Fibroblast of lung (primary cell): ENCODE data around the gene NUDT5. TPM values are rescaled to one million over a fixed set of nuclear protein-coding genes. Genes with fewer than 3 reads are reported as not detected.

Experiments used
- DNase-seq, 2 donors: peaks; one replicate each; pipeline versions ENCODE4 v3.0.0 to v3.0.0-alpha.2; 2010; ENCODE audit warnings: low read depth in 2 of 2
- H2AFZ ChIP-seq: 2 replicates; pipeline ENCODE4 v1.5.1; 2012; ENCODE audit warnings: low read length, control low read depth, inconsistent platforms
- H3K27ac ChIP-seq: 2 replicates; pipeline ENCODE4 v1.5.1; 2011; ENCODE audit warnings: low read length, control low read depth; ENCODE audit not compliant: insufficient read depth
- H3K27me3 ChIP-seq: 2 replicates; pipeline ENCODE4 v1.5.1; 2011; ENCODE audit warnings: mild to moderate bottlenecking, low read length; ENCODE audit not compliant: control insufficient read depth, insufficient read depth
- H3K36me3 ChIP-seq: 2 replicates; pipeline ENCODE4 v1.5.1; 2011; ENCODE audit warnings: low read length; ENCODE audit not compliant: control insufficient read depth, insufficient read depth
- H3K4me1 ChIP-seq: 2 replicates; pipeline ENCODE4 v1.5.1; 2011; ENCODE audit warnings: low read length; ENCODE audit not compliant: control insufficient read depth, insufficient read depth; ENCODE audit errors: extremely low read depth
- H3K4me2 ChIP-seq: 2 replicates; pipeline ENCODE4 v1.5.1; 2011; ENCODE audit warnings: low read length, control low read depth; ENCODE audit not compliant: insufficient read depth; ENCODE audit errors: extremely low read depth
- H3K4me3 ChIP-seq, 4 experiments: fragments of 200-600 bp in 1 of 4; sonication (generic) in 1 of 4; replicated peaks in 1 of 4; 2 replicates each; pipeline ENCODE4 v1.5.1; 2011 to 2016; ENCODE audit warnings: low read length in 4 of 4, low read depth in 3 of 4, mild to moderate bottlenecking in 3 of 4, control low read depth in 2 of 4, inconsistent platforms in 1 of 4, mixed read lengths in 1 of 4; ENCODE audit not compliant: insufficient read depth in 1 of 4; ENCODE audit errors: control extremely low read depth in 1 of 4
- H3K79me2 ChIP-seq: 2 replicates; pipeline ENCODE4 v1.5.1; 2012; ENCODE audit warnings: mild to moderate bottlenecking, low read length, inconsistent platforms; ENCODE audit not compliant: control insufficient read depth, insufficient read depth
- H3K9ac ChIP-seq: 2 replicates; pipeline ENCODE4 v1.5.1; 2011; ENCODE audit warnings: mild to moderate bottlenecking, low read length, control low read depth; ENCODE audit not compliant: insufficient read depth
- H3K9me3 ChIP-seq: 2 replicates; pipeline ENCODE4 v1.5.1; 2012; ENCODE audit warnings: low read depth, low read length; ENCODE audit not compliant: control insufficient read depth, insufficient read depth
- H4K20me1 ChIP-seq: 2 replicates; pipeline ENCODE4 v1.5.1; 2011; ENCODE audit warnings: low read length; ENCODE audit not compliant: control insufficient read depth, insufficient read depth; ENCODE audit errors: extremely low read depth
- CTCF ChIP-seq, 2 donors: IDR thresholded peaks in 1 of 2; conservative IDR thresholded peaks in 1 of 2; 1 replicate in 1 of 2; 2 replicates in 1 of 2; pipeline ENCODE4 v1.5.1; 2011 to 2012; ENCODE audit warnings: low read length in 2 of 2, control low read depth in 1 of 2, inconsistent platforms in 1 of 2, low read depth in 1 of 2, mild to moderate bottlenecking in 1 of 2
- EZH2 ChIP-seq: IDR thresholded peaks from 2 replicates; pipeline ENCODE4 v1.5.1; 2012; ENCODE audit warnings: low read length, control low read depth, mild to moderate bottlenecking; ENCODE audit errors: missing control alignments
- polyA plus RNA-seq, 2 donors: library from polyadenylated mRNA; depleted of rRNA in 1 of 2; stranded (reverse) in 1 of 2; unstranded in 1 of 2; fragments of >200 nt; gene quantifications; 2 replicates each; pipeline ENCODE4 v1.2.1, GENCODE V29; 2011 to 2012; ENCODE audit warnings: missing spikeins in 1 of 2
- total RNA-seq: library from RNA; depleted of rRNA; stranded (reverse); fragments of >200 nt; gene quantifications from 2 replicates; pipeline ENCODE4 v1.2.1, GENCODE V29; 2014

NUDT5 gene
- total and polyA plus RNA-seq, 2 donors (not counting 1 experiment from before 2014, with no cell fraction given): 58.8 to 69.4 TPM

- H3K4me2 ChIP-seq: no peak overlapping the region
- no peaks in the 10 kb centered on the region for H3K27me3 ChIP-seq
- no peak overlapping the region for H2AFZ ChIP-seq
Observed at GRCh38 chr10:12241810-12242529, 46.3 kb upstream of the NUDT5 start.

GRCh38 chr10:12238821-12239220, 43.1 kb upstream of the NUDT5 start:
- Histone ChIP-seq H3K27ac (no peak overlapping the region), H3K36me3 (peaks cover 6% of the 10 kb centered on the region), H3K79me2 (no peaks in the 10 kb centered on the region), H3K27me3 (no peaks in the 10 kb centered on the region), H2AFZ (no peak overlapping the region), H3K9me3 (no peaks in the 10 kb centered on the region), H4K20me1 (no peaks in the 10 kb centered on the region), H3K4me3 (no peak overlapping the region), H3K9ac (no peak overlapping the region), H3K4me2 (no peak overlapping the region), H3K4me1 (no peaks in the 10 kb centered on the region)
- DNase-seq: no peak
- no peak for TF ChIP-seq EZH2
- TF ChIP-seq CTCF (conservative IDR thresholded peaks at IDR 0.05 in 1 of 2, IDR thresholded peaks at IDR 0.05 in 1 of 2; ENCODE audit: low read depth in 1 of 2, low read length in 2 of 2): no peak

More at GRCh38 chr10:12241810-12242529, 46.3 kb upstream of the NUDT5 start:
- Histone ChIP-seq H4K20me1 (no peaks in the 10 kb centered on the region), H3K4me3 (no peak overlapping the region), H3K27ac (peak overlapping the region; percentile 5), H3K4me1 (no peaks in the 10 kb centered on the region), H3K9ac (no peak overlapping the region), H3K79me2 (no peaks in the 10 kb centered on the region), H3K9me3 (no peaks in the 10 kb centered on the region), H3K36me3 (peaks cover 16% of the 10 kb centered on the region)
- TF ChIP-seq EZH2: no peak
- TF ChIP-seq CTCF (conservative IDR thresholded peaks at IDR 0.05 in 1 of 2, IDR thresholded peaks at IDR 0.05 in 1 of 2; ENCODE audit: low read depth in 1 of 2, low read length in 2 of 2): no peak
- DNase-seq: peak in 1 of 2 donors; percentile 35

- no peak overlapping the region for H3K4me3 ChIP-seq
- no peak overlapping the region for H3K9ac ChIP-seq
- H3K4me2 ChIP-seq: no peak overlapping the region
- DNase-seq: peak in 1 of 2 donors; percentile 20
- H3K27ac ChIP-seq: no peak overlapping the region
- H3K9me3 ChIP-seq: no peaks in the 10 kb centered on the region
- H3K79me2 ChIP-seq: no peaks in the 10 kb centered on the region
- no peaks in the 10 kb centered on the region for H4K20me1 ChIP-seq
- no peaks in the 10 kb centered on the region for H3K4me1 ChIP-seq
- H3K36me3 ChIP-seq: peaks cover 6% of the 10 kb centered on the region
- no peak overlapping the region for H2AFZ ChIP-seq
- TF ChIP-seq CTCF (conservative IDR thresholded peaks at IDR 0.05 in 1 of 2, IDR thresholded peaks at IDR 0.05 in 1 of 2; ENCODE audit: low read depth in 1 of 2, low read length in 2 of 2): no peak
- no peak for TF ChIP-seq EZH2
- no peaks in the 10 kb centered on the region for H3K27me3 ChIP-seq
Observed at GRCh38 chr10:12237265-12238220, 41.9 kb upstream of the NUDT5 start.
